ENCODE measurements around the gene LIPH.
"Not testable (repeated sequence)": the region's sequence is repeated elsewhere in the genome, so short reads cannot be mapped to it uniquely, and the experiment has no call there.

The LIPH gene

DNA sequence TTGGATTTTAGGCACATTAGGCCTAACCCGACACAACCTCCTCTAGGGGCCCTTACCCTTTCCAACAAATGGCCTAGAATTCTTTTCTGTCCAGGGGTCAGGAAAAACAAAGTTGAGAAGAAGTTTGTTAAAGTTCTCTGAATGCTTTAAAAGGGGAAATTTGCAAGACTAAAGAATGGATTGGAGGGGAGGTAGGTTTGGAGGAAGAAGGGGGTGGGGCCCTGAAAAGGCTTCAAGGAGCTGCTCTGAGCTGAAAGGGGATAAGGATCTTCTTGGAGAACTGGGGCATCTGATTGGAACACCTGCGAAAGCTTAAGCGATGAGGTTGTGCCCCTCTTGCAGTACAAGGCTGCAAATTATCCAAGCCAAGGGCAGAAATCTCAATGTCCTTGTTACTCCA, 29.8 kb upstream of the LIPH start:
- no peak overlapping the region for H3K9ac ChIP-seq (ENCODE audit: low read depth, low read length, poor library complexity, severe bottlenecking)
- H3K27me3 ChIP-seq (ENCODE audit: insufficient read depth, low read length, poor library complexity, severe bottlenecking), result no peaks in the 10 kb centered on the region
- TF ChIP-seq EZH2phosphoT487 (IDR thresholded peaks at IDR 0.05; ENCODE audit: borderline replicate concordance), result no peak
- no peak for TF ChIP-seq CTCF (conservative IDR thresholded peaks at IDR 0.05; ENCODE audit: low read length)
- H3K4me1 ChIP-seq (ENCODE audit: insufficient read depth, low read length, poor library complexity, severe bottlenecking), result peaks cover 11% of the 10 kb centered on the region
- no peaks in the 10 kb centered on the region for H4K20me1 ChIP-seq (ENCODE audit: insufficient read depth, low read length, poor library complexity, severe bottlenecking)
- H3K4me2 ChIP-seq (ENCODE audit: low read depth, low read length, poor library complexity, severe bottlenecking), result no peak overlapping the region
- H2AFZ ChIP-seq (ENCODE audit: low read length), result no peak overlapping the region
- no peak overlapping the region for H3K4me3 ChIP-seq (ENCODE audit: low read length, poor library complexity, severe bottlenecking)
- peaks cover 10% of the 10 kb centered on the region for H3K79me2 ChIP-seq (ENCODE audit: insufficient read depth, low read length)
- no peaks in the 10 kb centered on the region for H3K36me3 ChIP-seq (ENCODE audit: insufficient read depth, low read length)
- H3K9me3 ChIP-seq (ENCODE audit: insufficient read depth, low read depth, low read length), result no peaks in the 10 kb centered on the region
- H3K9me2 ChIP-seq (replicated peaks; ENCODE audit: low read depth, low read length), result no peaks in the 10 kb centered on the region
- H3F3A ChIP-seq (ENCODE audit: low read depth), result no peaks in the 10 kb centered on the region

DNA sequence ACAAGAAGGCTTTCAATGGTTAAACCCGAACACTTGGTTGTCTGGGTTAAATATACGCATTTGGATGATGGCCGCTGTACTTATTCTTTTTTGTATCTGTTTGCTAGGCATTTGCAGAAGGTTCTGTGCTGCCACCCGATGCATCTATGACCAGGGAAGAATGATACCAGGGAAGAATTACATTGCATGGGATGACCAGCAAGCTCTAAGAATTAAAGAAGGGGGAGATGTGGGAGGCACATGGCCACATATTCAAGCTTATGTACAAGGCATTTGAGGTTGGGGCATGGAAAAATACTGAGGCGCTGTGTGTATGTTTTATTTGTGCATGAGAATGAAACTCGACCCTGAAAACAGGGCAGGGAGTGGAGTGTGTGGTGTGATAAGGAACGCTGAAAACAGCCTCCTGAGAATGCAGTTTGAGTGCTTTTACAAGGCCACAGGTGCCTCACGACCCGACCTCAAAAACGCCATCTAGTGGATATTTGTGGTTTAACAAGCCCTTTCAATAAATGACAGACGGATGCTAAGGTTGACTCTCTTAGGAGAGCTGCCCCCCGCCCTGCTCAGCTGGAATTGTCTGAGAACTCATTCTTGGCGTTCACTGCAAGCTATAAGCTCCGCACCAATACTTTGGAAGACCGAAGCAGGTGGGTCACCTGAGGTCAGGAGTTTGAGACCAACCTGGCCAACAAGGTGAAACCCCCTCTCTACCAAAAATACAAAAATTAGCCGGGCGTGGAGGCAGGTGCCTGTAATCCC, 22.9 kb upstream of the LIPH start:
- Histone ChIP-seq H2AFZ (ENCODE audit: low read length) (peak overlapping the region; percentile 85), H3K4me2 (ENCODE audit: low read depth, low read length, poor library complexity, severe bottlenecking) (peak overlapping the region; percentile 48), H3K9ac (ENCODE audit: low read depth, low read length, poor library complexity, severe bottlenecking) (peak overlapping the region; percentile 21), H3K4me3 (ENCODE audit: low read length, poor library complexity, severe bottlenecking) (peak overlapping the region; percentile 36)
- not testable (repeated sequence) for H3K36me3 ChIP-seq (ENCODE audit: insufficient read depth, low read length); H3K4me1 ChIP-seq (ENCODE audit: insufficient read depth, low read length, poor library complexity, severe bottlenecking); H4K20me1 ChIP-seq (ENCODE audit: insufficient read depth, low read length, poor library complexity, severe bottlenecking); H3K9me2 ChIP-seq (replicated peaks; ENCODE audit: low read depth, low read length); H3K79me2 ChIP-seq (ENCODE audit: insufficient read depth, low read length); H3K27me3 ChIP-seq (ENCODE audit: insufficient read depth, low read length, poor library complexity, severe bottlenecking); H3K9me3 ChIP-seq (ENCODE audit: insufficient read depth, low read depth, low read length); H3F3A ChIP-seq (ENCODE audit: low read depth)
- TF ChIP-seq CTCF (conservative IDR thresholded peaks at IDR 0.05; ENCODE audit: low read length), result peak; percentile 60

DNA sequence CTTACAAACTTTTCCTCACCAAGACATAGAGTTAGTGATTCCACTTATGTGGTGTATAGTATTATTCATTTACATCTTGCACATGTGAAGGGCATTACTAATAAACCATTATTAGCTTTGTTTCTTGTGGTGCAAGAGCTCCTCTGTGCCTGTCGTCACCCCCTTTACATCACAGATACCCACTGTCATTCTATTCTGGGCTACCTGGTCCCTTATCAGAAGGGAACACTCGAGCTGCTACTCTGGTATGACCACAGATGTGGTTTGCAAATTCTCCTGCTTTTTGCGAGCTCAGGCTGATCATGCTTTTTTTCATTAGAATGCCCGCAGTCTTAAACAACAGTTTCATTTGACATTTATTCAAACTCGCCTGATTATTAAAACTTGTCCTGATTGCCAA, 19.8 kb upstream of the LIPH start:
- Histone ChIP-seq H3K9ac (ENCODE audit: low read depth, low read length, poor library complexity, severe bottlenecking) (no peak overlapping the region), H4K20me1 (ENCODE audit: insufficient read depth, low read length, poor library complexity, severe bottlenecking) (no peaks in the 10 kb centered on the region), H3K9me3 (ENCODE audit: insufficient read depth, low read depth, low read length) (no peaks in the 10 kb centered on the region; the same call in 1 of the 2 replicates), H3K79me2 (ENCODE audit: insufficient read depth, low read length) (no peaks in the 10 kb centered on the region), H3K4me2 (ENCODE audit: low read depth, low read length, poor library complexity, severe bottlenecking) (peak overlapping the region; percentile 27), H2AFZ (ENCODE audit: low read length) (no peak overlapping the region), H3K9me2 (replicated peaks; ENCODE audit: low read depth, low read length) (no peaks in the 10 kb centered on the region), H3K4me1 (ENCODE audit: insufficient read depth, low read length, poor library complexity, severe bottlenecking) (peaks cover 7% of the 10 kb centered on the region), H3F3A (ENCODE audit: low read depth) (no peaks in the 10 kb centered on the region), H3K4me3 (ENCODE audit: low read length, poor library complexity, severe bottlenecking) (no peak overlapping the region), H3K27me3 (ENCODE audit: insufficient read depth, low read length, poor library complexity, severe bottlenecking) (no peaks in the 10 kb centered on the region), H3K36me3 (ENCODE audit: insufficient read depth, low read length) (no peaks in the 10 kb centered on the region)
- TF ChIP-seq CTCF (conservative IDR thresholded peaks at IDR 0.05; ENCODE audit: low read length), result no peak
- TF ChIP-seq EZH2phosphoT487 (IDR thresholded peaks at IDR 0.05; ENCODE audit: borderline replicate concordance), result no peak
